WERI-Rb-1 (cell line): ENCODE results near the gene PDIA4.

ENCODE experiments used
- DNase-seq: peaks from one replicate; pipeline ENCODE4 v3.0.0-alpha.2; 2020
- H3K27ac ChIP-seq: fragments of 250-450 bp; sonication (Bioruptor Pico); 2 replicates; pipeline ENCODE4 v1.5.1; 2020; ENCODE audit warnings: mild to moderate bottlenecking, moderate library complexity
- H3K27me3 ChIP-seq: fragments of 250-450 bp; sonication (Bioruptor Pico); 2 replicates; pipeline ENCODE4 v1.5.1; 2021; ENCODE audit warnings: mild to moderate bottlenecking, low read depth, moderate library complexity; ENCODE audit not compliant: insufficient read depth, severe bottlenecking
- H3K36me3 ChIP-seq: fragments of 250-450 bp; sonication (Bioruptor Pico); 2 replicates; pipeline ENCODE4 v1.5.1; 2020; ENCODE audit warnings: mild to moderate bottlenecking, moderate library complexity
- H3K4me3 ChIP-seq: 2 replicates; pipeline ENCODE4 v1.5.1; 2011; ENCODE audit warnings: low read depth, mild to moderate bottlenecking, control low read depth, low read length
- H3K9me3 ChIP-seq: fragments of 250-450 bp; sonication (Bioruptor Pico); 2 replicates; pipeline ENCODE4 v1.5.1; 2021; ENCODE audit warnings: mild to moderate bottlenecking, moderate library complexity; ENCODE audit not compliant: severe bottlenecking
- CTCF ChIP-seq: IDR thresholded peaks from 2 replicates; pipeline ENCODE4 v1.5.1; 2011; ENCODE audit warnings: low read depth, mild to moderate bottlenecking, control low read depth, inconsistent platforms, low read length

PDIA4 gene

GRCh38 chr7:149007611-149008010, 20.7 kb downstream of the PDIA4 start:
- H3K36me3 ChIP-seq, result peaks cover 98% of the 10 kb centered on the region
- DNase-seq, result peak; percentile 33
- H3K27me3 ChIP-seq, result no peaks in the 10 kb centered on the region
- H3K27ac ChIP-seq, result no peak overlapping the region
- peak; percentile 60 for TF ChIP-seq CTCF
- no peak overlapping the region for H3K4me3 ChIP-seq
- H3K9me3 ChIP-seq, result no peaks in the 10 kb centered on the region

- H3K27ac ChIP-seq, result no peak overlapping the region
- no peak overlapping the region for H3K4me3 ChIP-seq
- DNase-seq, result no peak
- H3K27me3 ChIP-seq, result no peaks in the 10 kb centered on the region
- no peak for TF ChIP-seq CTCF
- no peaks in the 10 kb centered on the region for H3K9me3 ChIP-seq
- H3K36me3 ChIP-seq, result peaks cover 95% of the 10 kb centered on the region
These were observed 21.2 kb downstream of the PDIA4 start for GRCh38 chr7:149007146-149007545.

GRCh38 chr7:149006345-149006725, 22.0 kb downstream of the PDIA4 start:
- Histone ChIP-seq H3K27ac (no peak overlapping the region), H3K9me3 (no peaks in the 10 kb centered on the region), H3K36me3 (peaks cover 91% of the 10 kb centered on the region), H3K4me3 (no peak overlapping the region), H3K27me3 (no peaks in the 10 kb centered on the region)
- no peak for DNase-seq
- peak; percentile 13; the same call in 1 of the 2 replicates for TF ChIP-seq CTCF

GRCh38 chr7:149005427-149006344, 22.6 kb downstream of the PDIA4 start:
- Histone ChIP-seq H3K4me3 (no peak overlapping the region), H3K36me3 (peaks cover 84% of the 10 kb centered on the region), H3K27ac (no peak overlapping the region), H3K27me3 (no peaks in the 10 kb centered on the region), H3K9me3 (no peaks in the 10 kb centered on the region)
- peak; percentile 80 for TF ChIP-seq CTCF
- peak; percentile 86 for DNase-seq

- no peaks in the 10 kb centered on the region for H3K9me3 ChIP-seq
- no peak for TF ChIP-seq CTCF
- H3K36me3 ChIP-seq, result peaks cover 74% of the 10 kb centered on the region
- no peak overlapping the region for H3K27ac ChIP-seq
- H3K27me3 ChIP-seq, result no peaks in the 10 kb centered on the region
- H3K4me3 ChIP-seq, result no peak overlapping the region
- no peak for DNase-seq
These were observed 23.6 kb downstream of the PDIA4 start for GRCh38 chr7:149004405-149005370.
